Right cardiac atrium (tissue), 5 donors: Measurements from ENCODE around the gene RELT. TPM values are rescaled to one million over a fixed set of nuclear protein-coding genes. Genes with fewer than 3 reads are reported as not detected.

Experiments
- ATAC-seq, 2 donors: fragments of 200-7000 bp; cut with Tn5 transposase; one replicate each; pipeline versions ENCODE4 v1.8.0 to v1.9.1; 2020; ENCODE audit warnings: moderate library complexity in 2 of 2, mild to moderate bottlenecking in 1 of 2
- DNase-seq, 3 donors: peaks; one replicate each; pipeline ENCODE4 v3.0.0-alpha.2; 2020
- H3K27ac ChIP-seq: one replicate; pipeline ENCODE4 v1.5.1; 2013; ENCODE audit warnings: mild to moderate bottlenecking, low read length, control low read depth, moderate library complexity
- H3K27me3 ChIP-seq: one replicate; pipeline ENCODE4 v1.6.1; 2013; ENCODE audit not compliant: control insufficient read depth, insufficient read depth
- H3K4me1 ChIP-seq: one replicate; pipeline ENCODE4 v1.6.1; 2013; ENCODE audit warnings: low read length; ENCODE audit not compliant: control insufficient read depth, insufficient read depth
- H3K4me3 ChIP-seq: one replicate; pipeline ENCODE4 v1.5.1; 2013; ENCODE audit warnings: low read length, control low read depth
- H3K9me3 ChIP-seq: one replicate; pipeline ENCODE4 v1.6.1; 2013; ENCODE audit warnings: low read length; ENCODE audit not compliant: control insufficient read depth
- WGBS: extraction: QIAGEN DNeasy Blood & Tissue Kit; methylation state at CpG from one replicate; pipeline ENCODE4 v1.1.7; 2013; 5-methylcytosine and 5-hydroxymethylcytosine counted together
- intact Hi-C, 4 donors: fragments of 100-400 bp; cut with DNase I; formaldehyde crosslinking; loops; one replicate each; pipeline versions ENCODE4 v1.11.0 to v1.14.0; 2022 to 2023
- polyA plus RNA-seq: library from polyadenylated mRNA; stranded (reverse); fragments of 200-250 nt; gene quantifications from one replicate; pipeline ENCODE4 v1.2.3, GENCODE V29; 2013
- total RNA-seq, 4 donors: library from RNA; stranded (reverse); fragmentation: NEBNext Ultra II Directional; extraction: Animal tissue kit (Norgen Biotek cat#: 25700); gene quantifications; one replicate each; pipeline ENCODE4 v1.2.1, GENCODE V29; 2021
- donor health status: healthy with polysubstance abuse.
- donor health status: DM: no; HTN: yes; CAD: no.
- donor health status: DM: no; HTN: no; CAD: no.
- donor health status: DM: no; HTN: yes; CAD: no; lungs with severe emphysema.
- donor health status: DM: yes; HTN: yes; CAD: no.

Gene RELT
- total and polyA plus RNA-seq, 5 donors = 3.9 to 11.2 (median 6.0) TPM

- peaks cover 2% of the 10 kb centered on the region for H3K4me1 ChIP-seq
- no peaks in the 10 kb centered on the region for H3K27me3 ChIP-seq
- H3K27ac ChIP-seq = no peak overlapping the region
- no peak overlapping the region for H3K4me3 ChIP-seq
- intact Hi-C loops = no loop called here
- H3K9me3 ChIP-seq = no peaks in the 10 kb centered on the region
- ATAC-seq (no peak), DNase-seq (no peak)
- 40% methylated on average over 2 of the region's 2 CpGs for WGBS
Observed at GRCh38 chr11:73446766-73447165, 70.6 kb downstream of the RELT start.

Other genes with a start within 250 kb of the RELT start
- gene FCHSD2, start 234.1 kb upstream of the RELT start, total RNA-seq = 10 to 100 TPM; 35.4 to 54.1 (median 39.3) TPM
- 12.6 TPM for gene FCHSD2, start 234.1 kb upstream of the RELT start, polyA plus RNA-seq
- gene P2RY2, start 158.1 kb upstream of the RELT start, total RNA-seq = 10 to 100 TPM in 1 of 4 donors, 1 to 10 TPM in 3; 5.5 to 15.1 (median 9.2) TPM
- 5.4 TPM for gene P2RY2, start 158.1 kb upstream of the RELT start, polyA plus RNA-seq
- gene P2RY6, start 104.1 kb upstream of the RELT start, total RNA-seq = 1 to 10 TPM in 3 of 4 donors, under 1 TPM in 1; 0.96 to 2.7 (median 2.0) TPM
- gene P2RY6, start 104.1 kb upstream of the RELT start, polyA plus RNA-seq = 0.70 TPM
- 10 to 100 TPM; 47.6 to 53.8 (median 49.3) TPM for gene ARHGEF17, start 68.1 kb upstream of the RELT start, total RNA-seq
- 34.0 TPM for gene ARHGEF17, start 68.1 kb upstream of the RELT start, polyA plus RNA-seq
- gene FAM168A, start 221.7 kb downstream of the RELT start, total RNA-seq = 10 to 100 TPM; 35.8 to 46.2 (median 41.2) TPM
- 14.2 TPM for gene FAM168A, start 221.7 kb downstream of the RELT start, polyA plus RNA-seq